ENCODE measurements around the gene SPPL3. TPM values are rescaled to one million over a fixed set of nuclear protein-coding genes. Genes with fewer than 3 reads are reported as not detected.
"Not testable (repeated sequence)": the region's sequence is repeated elsewhere in the genome, so short reads cannot be mapped to it uniquely, and the experiment has no call there.

SPPL3 gene
- total RNA-seq, 2 experiments from 2014 or later = 38.3 to 43.4 TPM

GRCh38 chr12:120902846-120903411 lies 1.2 kb downstream of the SPPL3 start:
- CTCF ChIA-PET = interaction anchor here (1.2 to 1.6 kb wide), 2 partner anchors 12 to 104 kb away, joined by 4 to 5 read pairs; no protein-coding TSS in a partner anchor
- Mint-ChIP-seq H3K9me3 (no peaks in the 10 kb centered on the region), H3K4me1 (ENCODE audit: low read depth) (peaks cover 49% of the 10 kb centered on the region), H3K4me3 (peak overlapping the region; percentile 99), H3K27ac (peak overlapping the region; percentile 93), H3K36me3 (ENCODE audit: low read depth) (peaks cover 31% of the 10 kb centered on the region), H3K27me3 (no peaks in the 10 kb centered on the region)
- Histone ChIP-seq H3K27ac (ENCODE audit: low read depth in 1 of 2, low read length in 2 of 2) (peak overlapping the region; percentile 57 to 72), H3K4me3 (ENCODE audit: low read length) (peak overlapping the region; percentile 84), H3K4me1 (ENCODE audit: insufficient read depth, low read length) (peaks cover 32% of the 10 kb centered on the region), H3K36me3 (ENCODE audit: insufficient read depth, low read length) (peaks cover 18% of the 10 kb centered on the region), H3K9me3 (ENCODE audit: control insufficient read depth in 1 of 2, insufficient read depth in 1 of 2, low read length in 2 of 2) (no peaks in the 10 kb centered on the region), H3K27me3 (ENCODE audit: control insufficient read depth in 1 of 2, insufficient read depth in 2 of 2, low read length in 2 of 2) (no peaks in the 10 kb centered on the region)
- no peak for ATAC-seq (ENCODE audit: poor library complexity)
- DNase-seq = peak in 1 of 14 experiments; percentile 31
- intact Hi-C loops (cut with DNase I, micrococcal nuclease) = loop anchor here (5.0 kb wide), 2 partner anchors 46 to 216 kb away; partner anchors contain the start of gene MLEC (in 1 of the 2)
- POLR2A ChIA-PET = interaction anchor here (0.6 to 2.3 kb wide), 7 partner anchors 9 to 986 kb away, joined by 3 to 14 read pairs (median 3); partner anchors contain the start of gene PSMD9
- no peak for TF ChIP-seq CTCF (IDR thresholded peaks at IDR 0.05)

- peaks cover 31% of the 10 kb centered on the region for H3K36me3 Mint-ChIP-seq (ENCODE audit: low read depth)
- peaks cover 59% of the 10 kb centered on the region for H3K4me1 Mint-ChIP-seq (ENCODE audit: low read depth)
- H3K4me3 ChIP-seq (ENCODE audit: low read length) = no peak overlapping the region
- H3K27me3 ChIP-seq (ENCODE audit: control insufficient read depth in 1 of 2, insufficient read depth in 2 of 2, low read length in 2 of 2) = no peaks in the 10 kb centered on the region
- H3K36me3 ChIP-seq (ENCODE audit: insufficient read depth, low read length) = peaks cover 18% of the 10 kb centered on the region
- no peaks in the 10 kb centered on the region for H3K27me3 Mint-ChIP-seq
- peak overlapping the region; percentile 99 for H3K4me3 Mint-ChIP-seq
- CTCF ChIA-PET = interaction anchor here (1.2 kb wide), 1 partner anchor 10 kb away, joined by 3 read pairs; no protein-coding TSS in a partner anchor
- peaks cover 34% of the 10 kb centered on the region for H3K4me1 ChIP-seq (ENCODE audit: insufficient read depth, low read length)
- no peaks in the 10 kb centered on the region for H3K9me3 Mint-ChIP-seq
- H3K9me3 ChIP-seq (ENCODE audit: control insufficient read depth in 1 of 2, insufficient read depth in 1 of 2, low read length in 2 of 2) = no peaks in the 10 kb centered on the region
- TF ChIP-seq CTCF (IDR thresholded peaks at IDR 0.05) = no peak
- H3K27ac ChIP-seq (ENCODE audit: low read depth in 1 of 2, low read length in 2 of 2) = no peak overlapping the region
- ATAC-seq (ENCODE audit: poor library complexity) (no peak), DNase-seq (no peak)
- POLR2A ChIA-PET = interaction anchor here (0.7 to 1.0 kb wide), 2 partner anchors 14 to 15 kb away, joined by 3 read pairs; no protein-coding TSS in a partner anchor
- intact Hi-C loops (cut with DNase I, micrococcal nuclease) = loop anchor here (5.0 kb wide), 2 partner anchors 45 to 215 kb away; partner anchors contain the start of gene MLEC (in 1 of the 2)
- peak overlapping the region; percentile 93 for H3K27ac Mint-ChIP-seq
Observed at GRCh38 chr12:120901818-120902217, 2.3 kb downstream of the SPPL3 start.

- Histone ChIP-seq H3K36me3 (ENCODE audit: insufficient read depth, low read length) (peaks cover 18% of the 10 kb centered on the region), H3K4me1 (ENCODE audit: insufficient read depth, low read length) (peaks cover 39% of the 10 kb centered on the region)
- not testable (repeated sequence) for H3K27ac ChIP-seq (ENCODE audit: low read depth in 1 of 2, low read length in 2 of 2); H3K9me3 ChIP-seq (ENCODE audit: control insufficient read depth in 1 of 2, insufficient read depth in 1 of 2, low read length in 2 of 2); H3K4me3 ChIP-seq (ENCODE audit: low read length); H3K27me3 ChIP-seq (ENCODE audit: control insufficient read depth in 1 of 2, insufficient read depth in 2 of 2, low read length in 2 of 2); H3K4me3 Mint-ChIP-seq; H3K27me3 Mint-ChIP-seq; H3K27ac Mint-ChIP-seq; DNase-seq; H3K9me3 Mint-ChIP-seq; ATAC-seq (ENCODE audit: poor library complexity)
- intact Hi-C loops (cut with DNase I, micrococcal nuclease) = loop anchor here (5.0 kb wide), 2 partner anchors 44 to 214 kb away; partner anchors contain the start of gene MLEC (in 1 of the 2)
- ChIA-PET CTCF (interaction anchor here (1.2 kb wide), 1 partner anchor 11 kb away, joined by 3 read pairs; no protein-coding TSS in a partner anchor), POLR2A (interaction anchor here (1.0 kb wide), 1 partner anchor 15 kb away, joined by 3 read pairs; no protein-coding TSS in a partner anchor)
- Mint-ChIP-seq H3K4me1 (ENCODE audit: low read depth) (peaks cover 64% of the 10 kb centered on the region), H3K36me3 (ENCODE audit: low read depth) (peaks cover 31% of the 10 kb centered on the region)
Observed at GRCh38 chr12:120901101-120901500, 3.1 kb downstream of the SPPL3 start.
